Breast epithelium (tissue), 3 donors: ENCODE results near the gene GPR35.

Experiments used
- POLR2A ChIP-seq: fragments of 450-650 bp; IDR thresholded peaks from one replicate; pipeline ENCODE4 v1.6.1; 2016; ENCODE audit warnings: antibody characterized with exemption, mild to moderate bottlenecking, moderate library complexity
- TF ChIP-seq, protein P1 (sequence below), 3 donors: fragments of 450-650 bp; IDR thresholded peaks; one replicate each; pipeline ENCODE4 v1.5.1; 2016 to 2017; ENCODE audit warnings: antibody characterized with exemption in 3 of 3, mild to moderate bottlenecking in 3 of 3, moderate library complexity in 3 of 3

- TF ChIP-seq, protein P1, sequence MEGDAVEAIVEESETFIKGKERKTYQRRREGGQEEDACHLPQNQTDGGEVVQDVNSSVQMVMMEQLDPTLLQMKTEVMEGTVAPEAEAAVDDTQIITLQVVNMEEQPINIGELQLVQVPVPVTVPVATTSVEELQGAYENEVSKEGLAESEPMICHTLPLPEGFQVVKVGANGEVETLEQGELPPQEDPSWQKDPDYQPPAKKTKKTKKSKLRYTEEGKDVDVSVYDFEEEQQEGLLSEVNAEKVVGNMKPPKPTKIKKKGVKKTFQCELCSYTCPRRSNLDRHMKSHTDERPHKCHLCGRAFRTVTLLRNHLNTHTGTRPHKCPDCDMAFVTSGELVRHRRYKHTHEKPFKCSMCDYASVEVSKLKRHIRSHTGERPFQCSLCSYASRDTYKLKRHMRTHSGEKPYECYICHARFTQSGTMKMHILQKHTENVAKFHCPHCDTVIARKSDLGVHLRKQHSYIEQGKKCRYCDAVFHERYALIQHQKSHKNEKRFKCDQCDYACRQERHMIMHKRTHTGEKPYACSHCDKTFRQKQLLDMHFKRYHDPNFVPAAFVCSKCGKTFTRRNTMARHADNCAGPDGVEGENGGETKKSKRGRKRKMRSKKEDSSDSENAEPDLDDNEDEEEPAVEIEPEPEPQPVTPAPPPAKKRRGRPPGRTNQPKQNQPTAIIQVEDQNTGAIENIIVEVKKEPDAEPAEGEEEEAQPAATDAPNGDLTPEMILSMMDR (IDR thresholded peaks at IDR 0.05), result no peak
- TF ChIP-seq POLR2A, result no peak
These were observed 9.3 kb upstream of the GPR35 start for GRCh38 chr2:240615820-240616547.
